GM12878 (cell line): ENCODE results near the gene RAB11A.

Experiments
- BCL11A ChIP-seq: IDR thresholded peaks from 2 replicates; pipeline ENCODE4 v1.6.1; 2011; ENCODE audit warnings: low read depth, low read length
- IRF4 ChIP-seq: IDR thresholded peaks from 2 replicates; pipeline ENCODE4 v1.6.1; 2011; ENCODE audit warnings: low read depth, low read length
- JUNB ChIP-seq: IDR thresholded peaks from 2 replicates; pipeline ENCODE4 v1.6.1; 2016; ENCODE audit warnings: antibody characterized with exemption, mild to moderate bottlenecking
- ZNF24 ChIP-seq: fragments of 450-650 bp; IDR thresholded peaks from 2 replicates; pipeline ENCODE4 v1.6.1; 2017; ENCODE audit warnings: antibody characterized with exemption, mild to moderate bottlenecking

GRCh38 chr15:65931221-65931620, 61.9 kb downstream of the RAB11A start:
- no peak for TF ChIP-seq IRF4
- no peak for TF ChIP-seq BCL11A
- no peak for TF ChIP-seq ZNF24
- no peak for TF ChIP-seq JUNB
